Measurements from ENCODE around the gene FAM219B.
"Not testable (repeated sequence)": the region's sequence is repeated elsewhere in the genome, so short reads cannot be mapped to it uniquely, and the experiment has no call there.

DNA sequence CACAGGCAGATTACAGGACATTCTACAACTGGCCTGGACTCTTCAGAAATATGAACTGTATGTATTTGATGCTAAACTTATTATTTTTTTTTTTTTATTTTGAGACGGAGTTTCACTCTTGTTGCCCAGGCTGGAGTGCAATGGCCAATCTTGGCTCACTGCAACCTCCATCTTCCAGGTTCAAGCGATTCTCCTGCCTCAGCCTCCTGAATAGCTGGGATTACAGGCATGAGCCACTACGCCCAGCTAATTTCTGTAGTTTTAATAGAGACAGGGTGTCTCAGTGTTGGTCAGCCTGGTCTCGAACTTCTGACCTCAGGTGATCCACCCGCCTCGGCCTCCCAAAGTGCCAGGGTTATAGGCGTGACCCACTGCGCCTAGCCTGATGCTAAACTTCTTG lies 7.1 kb upstream of the FAM219B start:
- TF ChIP-seq POLR2A (IDR thresholded peaks at IDR 0.05; ENCODE audit: low read depth, low read length); POLR2AphosphoS5 (IDR thresholded peaks at IDR 0.05; ENCODE audit: low read depth, low read length); PAX5 (IDR thresholded peaks at IDR 0.05; ENCODE audit: insufficient read depth, low read length, severe bottlenecking): not testable (repeated sequence)
